SW 1271 (cell line): ENCODE measurements around the gene SPTSSB.

Experiments used
- DNase-seq, 2 experiments: peaks; one replicate each; lab custom pipeline; 2025; lab: John Stamatoyannopoulos, UW

Gene SPTSSB

GRCh38 chr3:161339517-161340500 is 31.5 kb downstream of the SPTSSB start:
- DNase-seq, result no peak

DNA sequence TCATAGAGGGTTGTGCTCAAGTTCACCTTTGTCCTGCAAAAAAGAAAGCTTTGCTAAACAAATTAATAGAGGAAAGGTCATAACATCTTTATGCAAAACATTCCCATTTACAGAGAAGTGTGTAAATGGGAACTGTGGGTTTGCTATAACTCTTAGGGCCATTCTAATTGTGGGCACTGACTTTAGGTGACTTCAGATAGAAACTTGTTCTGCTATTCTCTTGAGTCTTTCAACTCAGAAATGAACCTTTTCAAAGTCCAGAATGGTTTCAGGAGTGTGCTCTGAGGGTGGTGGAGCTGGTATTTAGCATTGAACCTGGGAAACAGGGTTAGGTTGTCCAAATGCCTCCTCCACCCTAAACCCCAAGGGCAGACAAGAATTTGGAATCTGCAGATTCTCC is 34.0 kb downstream of the SPTSSB start:
- no peak for DNase-seq

DNA sequence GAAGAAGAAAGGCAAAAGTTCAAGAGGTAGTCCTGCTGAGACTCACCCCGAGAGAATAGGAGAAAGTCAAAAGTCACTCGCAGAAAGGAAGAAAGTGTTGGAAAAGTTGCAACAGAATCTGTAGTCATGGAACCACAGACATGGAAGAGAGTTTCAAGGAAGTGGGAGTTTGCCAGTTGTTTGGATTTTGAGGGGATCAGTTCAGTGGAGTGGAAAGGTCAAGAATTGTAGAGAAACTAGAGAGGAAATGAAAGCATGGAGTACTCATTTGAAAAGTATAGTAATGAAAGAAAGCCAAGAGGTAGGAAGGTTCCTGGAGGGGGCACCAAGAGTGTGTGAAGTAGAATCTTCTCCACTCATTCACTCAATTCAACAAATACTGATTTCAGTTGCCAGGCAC is 34.7 kb downstream of the SPTSSB start:
- DNase-seq, result no peak

- DNase-seq, result no peak
Observed at GRCh38 chr3:161333696-161334095, 37.6 kb downstream of the SPTSSB start.

DNA sequence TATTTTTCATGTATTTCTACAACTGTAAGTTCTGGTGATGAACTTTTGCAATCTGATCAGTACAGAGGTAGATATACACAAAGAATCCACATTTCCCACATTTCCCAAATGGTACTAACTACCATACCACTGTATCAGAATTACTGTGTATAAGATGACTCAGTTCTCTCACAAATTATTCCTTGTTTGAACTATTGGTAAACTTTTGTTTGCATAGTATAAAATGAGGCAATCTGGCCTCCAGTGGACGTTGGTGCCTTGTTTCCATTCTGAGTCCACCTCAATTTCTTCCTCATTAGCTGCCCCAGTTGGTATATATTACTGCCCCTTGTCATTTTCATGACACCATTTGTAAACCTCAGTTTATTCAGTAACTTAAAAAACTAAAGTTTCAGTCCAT is 38.5 kb downstream of the SPTSSB start:
- DNase-seq, result no peak

DNA sequence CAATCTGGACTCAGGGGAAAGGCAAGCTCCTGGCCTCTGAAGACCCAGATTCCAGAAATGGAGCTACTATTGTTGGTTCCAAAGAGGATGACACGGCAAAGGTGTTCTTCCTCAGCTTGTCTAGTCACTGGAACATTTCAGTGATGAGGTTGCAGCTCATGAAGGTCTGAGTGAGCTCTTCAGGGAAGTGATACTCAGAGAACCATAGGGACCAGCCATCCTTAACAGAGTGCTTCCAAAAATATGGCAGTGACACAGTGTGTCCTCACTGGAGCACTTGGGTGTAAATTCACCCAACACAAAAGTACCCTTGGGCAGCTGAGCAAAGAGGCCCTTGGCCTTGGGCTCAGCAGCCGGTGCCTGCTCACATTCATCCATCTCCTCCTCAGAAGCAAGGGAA is 46.3 kb downstream of the SPTSSB start:
- DNase-seq, result no peak

DNA sequence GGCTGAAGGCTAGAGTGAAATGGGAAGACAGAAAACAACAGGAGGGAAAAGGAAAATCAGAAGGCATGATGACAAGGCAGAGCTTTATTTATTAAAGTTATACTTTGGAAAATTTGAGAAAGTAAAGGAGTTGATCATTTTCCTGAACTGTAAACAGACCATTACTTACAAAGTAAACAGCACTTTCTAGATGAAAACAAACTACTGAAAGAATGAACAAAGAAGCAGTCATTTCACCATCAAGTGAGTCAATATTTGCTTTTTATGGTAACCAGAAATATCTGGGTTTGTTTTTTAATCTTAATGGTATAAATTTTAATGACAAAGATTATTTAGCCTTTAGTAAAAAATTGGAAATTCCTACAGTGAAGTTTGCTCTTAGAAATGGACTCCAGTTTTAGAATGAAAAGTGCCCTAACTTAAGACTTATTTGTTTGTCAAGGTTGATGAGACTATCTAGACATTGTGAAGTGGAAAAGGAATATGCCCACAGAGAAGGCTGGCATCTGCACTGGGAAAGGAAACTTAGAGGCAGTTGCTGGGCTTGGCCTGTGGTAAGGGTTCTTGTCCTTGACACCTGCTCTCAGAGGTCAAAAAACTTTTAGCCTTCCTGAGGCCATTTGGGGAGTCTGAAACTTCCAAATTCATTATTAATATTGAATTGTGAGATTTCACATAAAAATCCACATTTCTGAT is 47.2 kb downstream of the SPTSSB start:
- no peak for DNase-seq

DNA sequence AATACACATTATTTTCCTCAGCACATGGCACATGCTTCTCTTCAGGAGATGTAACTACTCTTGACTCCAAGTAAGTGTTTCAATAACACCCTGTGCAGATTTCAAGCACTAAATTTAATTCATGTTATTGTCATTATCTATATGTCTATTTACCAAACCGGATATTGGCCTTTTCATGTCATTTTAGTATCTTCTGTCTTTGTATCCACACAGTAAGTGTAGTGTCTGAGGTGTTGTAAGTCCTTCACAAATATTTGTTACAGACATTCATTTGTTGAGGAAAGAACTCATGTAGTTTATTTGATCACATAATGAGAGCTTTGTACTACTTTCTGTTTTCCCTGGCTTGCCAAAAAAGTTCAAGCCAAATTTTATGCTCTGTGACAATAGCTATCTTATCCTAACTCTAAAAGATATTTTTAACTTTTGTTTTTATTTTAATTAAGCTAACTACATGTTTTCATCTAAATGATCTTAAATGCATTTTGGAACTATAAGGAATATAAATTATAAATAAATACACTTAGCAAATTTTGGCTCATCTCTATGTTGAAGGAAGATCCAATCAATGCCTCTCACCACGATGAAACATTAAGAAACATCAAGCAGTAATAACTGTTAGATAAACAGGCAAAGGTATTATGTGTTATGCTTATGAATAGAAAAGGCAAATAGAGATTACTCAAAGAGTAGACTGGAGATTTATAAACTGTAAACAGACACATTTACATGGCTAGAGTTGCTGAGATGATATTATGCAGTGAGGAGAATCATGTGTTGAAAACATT is 48.3 kb downstream of the SPTSSB start:
- DNase-seq, result no peak

- DNase-seq, result no peak
Observed at GRCh38 chr3:161320837-161321236, 50.5 kb downstream of the SPTSSB start.

- DNase-seq, result no peak
Observed at GRCh38 chr3:161319867-161320266, 51.5 kb downstream of the SPTSSB start.

- DNase-seq, result no peak
Observed at GRCh38 chr3:161317077-161317476, 54.2 kb downstream of the SPTSSB start.

- no peak for DNase-seq
Observed at GRCh38 chr3:161316006-161316689, 55.2 kb downstream of the SPTSSB start.

- DNase-seq, result no peak
Observed at GRCh38 chr3:161314836-161315395, 56.4 kb downstream of the SPTSSB start.

DNA sequence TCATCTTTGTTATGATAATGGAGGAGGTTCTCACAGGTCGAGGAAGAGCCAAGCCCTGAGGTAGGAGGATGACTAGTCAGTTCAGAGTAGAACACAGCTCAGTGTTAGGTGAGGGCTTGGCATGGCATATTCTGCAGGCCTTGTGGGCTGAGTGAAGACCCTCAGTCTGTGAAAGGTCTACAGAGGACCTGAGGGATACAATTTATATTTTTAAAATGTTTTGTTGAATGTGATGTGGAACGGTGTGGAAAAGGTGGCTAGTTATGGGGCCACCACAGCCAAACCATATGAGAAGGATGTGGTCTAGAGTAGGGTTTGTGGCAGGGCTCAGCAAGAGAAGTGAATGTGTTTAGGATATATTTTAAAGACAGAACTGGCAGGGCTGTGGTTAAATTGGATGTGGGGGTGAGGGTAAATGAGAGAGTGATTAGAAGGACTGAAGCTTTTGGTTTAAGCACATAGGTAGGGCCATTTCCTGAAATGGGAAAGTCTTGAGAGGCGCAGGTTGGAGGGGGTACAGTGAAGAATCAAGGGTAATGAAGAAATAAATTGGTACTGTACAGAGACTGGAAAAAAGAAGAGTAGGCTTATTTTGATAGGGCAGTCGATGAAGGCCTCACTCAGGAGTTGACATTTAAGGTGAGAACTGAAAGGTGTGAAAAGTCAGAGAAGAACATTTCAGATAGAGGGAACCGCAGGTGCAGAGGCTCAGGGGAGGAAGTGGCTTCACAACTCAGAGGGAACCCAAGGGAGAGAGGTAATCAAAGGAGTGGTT is 60.5 kb downstream of the SPTSSB start:
- DNase-seq, result no peak

DNA sequence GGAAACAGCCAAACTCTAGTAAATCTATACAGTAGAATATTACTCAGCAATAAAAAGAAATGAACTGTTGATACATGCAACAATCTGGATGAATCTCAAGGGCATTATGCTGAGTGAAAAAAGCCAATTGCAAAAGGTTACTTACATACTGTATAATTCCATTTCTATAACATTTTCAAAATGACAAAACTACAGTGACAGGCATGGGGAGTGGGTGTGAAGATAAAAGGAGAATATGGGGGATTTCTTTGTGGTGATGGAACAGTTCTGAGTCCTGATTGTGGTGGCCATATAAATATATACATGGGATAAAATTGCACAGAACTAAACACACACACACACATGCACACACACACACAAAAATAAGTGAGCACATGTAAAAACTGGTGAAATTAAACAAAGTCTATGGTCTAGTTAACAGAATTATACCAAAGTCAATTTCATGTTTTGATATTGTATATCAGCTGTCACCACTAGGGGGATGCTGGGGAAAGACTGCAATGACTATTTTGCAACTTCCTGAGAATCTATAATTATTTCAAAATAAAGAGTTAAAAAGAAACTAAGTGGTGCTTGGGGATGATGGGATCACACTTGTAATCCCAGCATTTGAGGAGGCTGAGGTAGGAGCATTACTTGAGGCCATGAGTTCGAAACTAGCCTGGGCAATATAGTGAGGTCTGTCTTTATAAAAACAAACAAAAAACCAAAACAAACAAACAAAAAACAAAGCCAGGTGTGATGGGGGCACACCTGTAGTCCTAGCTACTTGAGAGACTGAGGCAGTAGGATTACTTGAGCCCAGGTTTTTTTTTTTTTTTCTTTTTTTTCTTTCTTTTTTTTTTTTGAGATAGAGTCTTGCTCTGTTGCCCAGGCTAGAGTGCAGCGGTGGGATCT is 66.0 kb downstream of the SPTSSB start:
- DNase-seq, result no peak

GRCh38 chr3:161296814-161297213 is 74.5 kb downstream of the SPTSSB start:
- DNase-seq, result no peak

DNA sequence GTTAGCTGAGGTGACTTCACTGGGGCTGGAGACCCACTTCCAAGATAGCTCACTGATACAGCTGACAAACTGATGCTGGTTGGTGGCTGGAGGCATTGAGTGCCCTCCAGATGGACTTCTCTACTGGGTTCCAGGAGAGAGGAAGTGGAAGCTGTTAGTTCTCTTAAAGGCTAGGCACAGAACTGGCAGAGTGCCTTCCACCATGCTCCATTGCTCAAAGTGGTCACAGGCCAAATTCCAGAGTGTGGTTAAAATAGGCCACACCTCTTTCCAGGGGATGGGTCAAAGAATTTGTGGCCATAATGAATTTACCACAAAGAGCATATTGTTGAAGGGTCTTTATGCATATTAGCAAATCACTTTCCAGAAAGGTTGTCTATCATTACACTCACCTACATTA is 76.0 kb downstream of the SPTSSB start:
- no peak for DNase-seq
